RWPE2 (cell line): ENCODE measurements around the gene PTPRR.

Source experiments
- ATAC-seq: fragments of 200-7000 bp; cut with Tn5 transposase; 3 replicates; pipeline ENCODE4 v1.9.1; 2021; ENCODE audit warnings: low read depth
- DNase-seq: peaks from one replicate; pipeline ENCODE4 v3.0.0-alpha.2; 2020; ENCODE audit warnings: low spot score
- H3K27ac ChIP-seq: fragments of 450-650 bp; 2 replicates; pipeline ENCODE4 v1.5.1; 2017; ENCODE audit warnings: mild to moderate bottlenecking; ENCODE audit not compliant: poor library complexity, severe bottlenecking
- H3K27me3 ChIP-seq: fragments of 250-450 bp; sonication (Bioruptor Pico); 2 replicates; pipeline ENCODE4 v1.5.1; 2021; ENCODE audit warnings: mild to moderate bottlenecking, moderate library complexity; ENCODE audit not compliant: insufficient read depth, poor library complexity, severe bottlenecking
- H3K36me3 ChIP-seq: fragments of 250-450 bp; sonication (Bioruptor Pico); 2 replicates; pipeline ENCODE4 v1.5.1; 2020; ENCODE audit warnings: low read depth, mild to moderate bottlenecking, moderate library complexity
- H3K4me1 ChIP-seq: fragments of 250-450 bp; sonication (Bioruptor Pico); 2 replicates; pipeline ENCODE4 v1.5.1; 2021; ENCODE audit warnings: mild to moderate bottlenecking, moderate library complexity; ENCODE audit not compliant: insufficient read depth, poor library complexity, severe bottlenecking
- H3K4me3 ChIP-seq: fragments of 250-450 bp; sonication (Bioruptor Pico); 2 replicates; pipeline ENCODE4 v1.5.1; 2021; ENCODE audit warnings: mild to moderate bottlenecking, moderate library complexity; ENCODE audit not compliant: severe bottlenecking
- H3K9me3 ChIP-seq: fragments of 250-450 bp; sonication (Bioruptor Pico); 2 replicates; pipeline ENCODE4 v1.5.1; 2021; ENCODE audit warnings: mild to moderate bottlenecking, moderate library complexity; ENCODE audit not compliant: severe bottlenecking
- TF ChIP-seq, protein P1 (sequence below): fragments of 450-650 bp; IDR thresholded peaks from one replicate; pipeline ENCODE4 v1.5.1; 2017; ENCODE audit warnings: mild to moderate bottlenecking, moderate library complexity; ENCODE audit not compliant: poor library complexity, severe bottlenecking

The PTPRR gene

DNA sequence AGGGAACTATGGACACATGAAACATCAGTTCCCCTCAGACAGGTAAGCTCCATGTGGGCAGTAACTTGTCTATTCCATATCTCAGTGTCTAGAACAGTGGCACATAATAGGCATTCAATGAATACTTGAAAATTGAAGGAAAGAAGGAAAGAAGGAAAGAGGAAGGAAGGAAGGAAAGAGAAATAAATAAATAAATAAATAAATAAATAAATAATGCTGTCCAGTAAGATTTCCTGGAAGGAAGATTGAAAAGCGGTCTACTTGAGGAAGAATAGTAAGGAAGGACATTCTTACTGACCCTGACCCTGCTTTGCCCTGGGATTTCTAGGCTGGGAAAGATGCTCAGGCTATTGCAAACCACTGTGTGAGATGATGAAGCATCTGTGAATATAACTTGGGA, 91.5 kb downstream of the PTPRR start:
- no peak overlapping the region for H3K27ac ChIP-seq
- DNase-seq (no peak), ATAC-seq (no peak)
- no peak overlapping the region for H3K4me3 ChIP-seq
- H3K36me3 ChIP-seq = no peaks in the 10 kb centered on the region
- H3K27me3 ChIP-seq = no peaks in the 10 kb centered on the region
- TF ChIP-seq, protein P1, sequence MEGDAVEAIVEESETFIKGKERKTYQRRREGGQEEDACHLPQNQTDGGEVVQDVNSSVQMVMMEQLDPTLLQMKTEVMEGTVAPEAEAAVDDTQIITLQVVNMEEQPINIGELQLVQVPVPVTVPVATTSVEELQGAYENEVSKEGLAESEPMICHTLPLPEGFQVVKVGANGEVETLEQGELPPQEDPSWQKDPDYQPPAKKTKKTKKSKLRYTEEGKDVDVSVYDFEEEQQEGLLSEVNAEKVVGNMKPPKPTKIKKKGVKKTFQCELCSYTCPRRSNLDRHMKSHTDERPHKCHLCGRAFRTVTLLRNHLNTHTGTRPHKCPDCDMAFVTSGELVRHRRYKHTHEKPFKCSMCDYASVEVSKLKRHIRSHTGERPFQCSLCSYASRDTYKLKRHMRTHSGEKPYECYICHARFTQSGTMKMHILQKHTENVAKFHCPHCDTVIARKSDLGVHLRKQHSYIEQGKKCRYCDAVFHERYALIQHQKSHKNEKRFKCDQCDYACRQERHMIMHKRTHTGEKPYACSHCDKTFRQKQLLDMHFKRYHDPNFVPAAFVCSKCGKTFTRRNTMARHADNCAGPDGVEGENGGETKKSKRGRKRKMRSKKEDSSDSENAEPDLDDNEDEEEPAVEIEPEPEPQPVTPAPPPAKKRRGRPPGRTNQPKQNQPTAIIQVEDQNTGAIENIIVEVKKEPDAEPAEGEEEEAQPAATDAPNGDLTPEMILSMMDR = no peak
- peaks cover 7% of the 10 kb centered on the region for H3K4me1 ChIP-seq
- no peaks in the 10 kb centered on the region for H3K9me3 ChIP-seq

DNA sequence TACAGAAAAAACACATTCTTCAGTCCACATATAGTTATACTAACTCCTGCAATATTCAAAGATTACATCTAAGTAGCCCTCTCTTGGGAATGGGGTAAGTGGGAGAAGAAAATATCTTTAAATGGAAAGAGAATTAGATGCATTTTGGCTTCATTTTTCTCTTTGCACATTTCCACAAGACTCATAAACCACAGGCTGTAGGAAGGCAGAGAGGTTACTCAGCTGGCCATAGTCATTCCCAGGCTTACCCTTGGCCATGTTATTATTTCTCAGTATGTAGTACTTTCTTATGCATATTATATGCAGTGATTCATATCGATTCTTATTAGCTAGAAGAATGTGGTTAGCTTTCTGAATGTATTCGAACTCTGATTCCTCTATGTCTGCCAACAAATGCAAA, 92.2 kb downstream of the PTPRR start:
- Histone ChIP-seq H3K4me3 (no peak overlapping the region), H3K4me1 (peaks cover 7% of the 10 kb centered on the region), H3K9me3 (no peaks in the 10 kb centered on the region), H3K27me3 (no peaks in the 10 kb centered on the region), H3K36me3 (no peaks in the 10 kb centered on the region), H3K27ac (no peak overlapping the region)
- DNase-seq (no peak), ATAC-seq (peak; percentile 39; the same call in 1 of the 3 replicates)
- TF ChIP-seq, protein P1 = no peak

DNA sequence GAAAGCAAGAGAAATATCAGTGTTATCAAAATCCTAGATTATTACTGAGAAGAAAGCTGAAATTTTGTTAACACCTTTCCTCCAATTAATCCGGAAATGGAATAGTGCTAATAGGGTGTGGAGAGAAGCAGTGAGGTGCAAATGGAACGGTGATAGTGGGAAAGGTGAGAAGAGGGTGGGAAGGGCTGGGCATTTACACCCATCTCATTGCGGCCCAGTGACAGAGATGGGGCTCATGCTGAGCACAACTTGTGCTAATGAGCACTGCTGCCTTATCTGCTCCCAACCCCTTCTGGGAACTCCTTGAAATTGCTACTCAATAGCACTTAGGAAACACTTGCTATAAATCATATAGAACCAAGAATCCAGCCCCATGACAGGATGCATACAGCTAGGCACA, 94.4 kb downstream of the PTPRR start:
- no peak for ATAC-seq
- Histone ChIP-seq H3K9me3 (no peaks in the 10 kb centered on the region), H3K36me3 (no peaks in the 10 kb centered on the region), H3K27me3 (no peaks in the 10 kb centered on the region), H3K27ac (no peak overlapping the region), H3K4me1 (no peaks in the 10 kb centered on the region), H3K4me3 (no peak overlapping the region)
- TF ChIP-seq, protein P1 = no peak
- DNase-seq = no peak

DNA sequence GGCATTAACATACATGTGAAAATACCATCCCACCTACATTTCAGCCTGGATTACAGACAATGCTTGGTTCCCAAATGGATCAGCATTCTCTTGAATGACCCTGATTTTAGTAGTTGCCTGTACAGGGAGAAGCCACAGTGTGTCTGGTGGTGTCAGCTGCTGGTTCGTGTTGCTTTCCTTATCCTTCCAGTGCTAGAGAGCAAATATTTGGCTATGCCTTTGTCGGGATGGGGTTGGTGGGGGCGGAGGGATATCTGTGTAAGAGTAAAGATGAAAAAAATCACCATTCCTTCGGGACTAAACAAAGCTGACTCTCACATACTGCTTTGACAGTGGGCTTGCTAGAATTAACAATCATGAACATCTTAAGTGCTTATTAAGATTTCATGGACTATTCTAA, 96.0 kb downstream of the PTPRR start:
- Histone ChIP-seq H3K4me1 (no peaks in the 10 kb centered on the region), H3K27me3 (no peaks in the 10 kb centered on the region), H3K4me3 (no peak overlapping the region), H3K27ac (no peak overlapping the region), H3K9me3 (no peaks in the 10 kb centered on the region), H3K36me3 (no peaks in the 10 kb centered on the region)
- TF ChIP-seq, protein P1 = no peak
- no peak for DNase-seq
- ATAC-seq = no peak

DNA sequence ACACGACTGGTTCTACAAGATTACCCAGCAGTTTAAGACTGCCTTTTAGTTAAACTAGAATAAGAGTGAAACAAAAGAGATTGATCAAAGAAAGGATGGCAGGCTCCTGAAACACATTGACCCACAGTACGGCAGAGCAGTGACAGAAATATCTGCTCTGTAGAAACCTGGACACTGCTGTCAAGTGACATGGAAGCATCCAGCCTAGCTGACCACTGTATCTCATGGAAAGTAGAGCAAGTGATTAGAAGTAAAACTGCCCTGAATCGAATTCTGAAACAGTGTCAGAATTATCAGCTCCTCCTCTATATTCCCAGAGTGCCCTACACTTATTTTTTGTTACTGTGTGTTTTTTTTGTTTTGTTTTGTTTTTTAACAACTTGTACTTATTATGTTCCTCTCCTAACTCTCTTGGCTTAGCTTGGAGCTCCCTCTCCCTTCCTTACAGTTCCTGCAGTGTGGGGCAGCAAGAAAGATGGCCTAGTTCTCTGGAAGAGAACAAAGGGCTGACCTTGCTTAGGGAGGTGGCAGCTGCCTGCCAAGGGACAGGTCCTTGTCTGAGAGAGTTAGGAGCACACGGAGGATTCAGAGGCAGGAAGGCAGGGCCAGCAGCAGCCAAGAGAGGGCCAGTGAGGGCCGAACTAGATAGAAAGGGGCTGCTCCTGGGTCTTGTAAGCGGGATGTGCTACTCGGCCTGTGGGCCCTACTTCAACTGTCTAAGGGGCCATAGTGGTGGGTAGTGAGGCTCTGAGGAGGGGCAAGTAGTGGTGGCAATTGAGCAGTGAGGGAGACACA, 97.2 kb downstream of the PTPRR start:
- TF ChIP-seq, protein P1 = no peak
- Histone ChIP-seq H3K4me1 (no peaks in the 10 kb centered on the region), H3K4me3 (no peak overlapping the region), H3K27me3 (no peaks in the 10 kb centered on the region), H3K27ac (no peak overlapping the region), H3K9me3 (no peaks in the 10 kb centered on the region), H3K36me3 (no peaks in the 10 kb centered on the region)
- ATAC-seq (no peak), DNase-seq (no peak)
